OCI-LY7 (cell line): Measurements from ENCODE around the gene BOD1. TPM values are rescaled to one million over a fixed set of nuclear protein-coding genes. Genes with fewer than 3 reads are reported as not detected.

Source experiments
- BruUV-seq: library from RNA; stranded (reverse); fragments of 400-500 nt; replicated peaks from 2 replicates; lab custom pipeline; 2021; lab: Mats Ljungman, UMichigan
- CTCF ChIA-PET: fragments of 300-600 bp; sonication (Branson Sonifier 250); formaldehyde crosslinking; loops from one replicate; lab custom pipeline; 2022; ENCODE audit warnings: antibody characterized with exemption; ENCODE audit not compliant: unreplicated experiment; lab: Charles Lee
- POLR2A ChIA-PET: fragments of 300-600 bp; sonication (Branson Sonifier 250); formaldehyde crosslinking; loops from one replicate; lab custom pipeline; 2022; ENCODE audit warnings: antibody characterized with exemption; lab: Charles Lee
- DNase-seq: peaks from one replicate; pipeline ENCODE4 v3.0.0-alpha.2; 2015; ENCODE audit warnings: low spot score
- H2AFZ ChIP-seq: fragments of 200-600 bp; sonication (generic), shearing (Covaris generic); 2 replicates; pipeline ENCODE4 v1.6.1; 2014; ENCODE audit warnings: mild to moderate bottlenecking, antibody characterized with exemption, low read length, moderate library complexity
- H3K27ac ChIP-seq: fragments of 200-600 bp; sonication (generic); 2 replicates; pipeline ENCODE4 v1.5.1; 2014; ENCODE audit warnings: mixed run types, low read depth, mild to moderate bottlenecking, moderate library complexity, low read length, inconsistent platforms; ENCODE audit not compliant: poor library complexity, severe bottlenecking
- H3K36me3 ChIP-seq: fragments of 200-600 bp; sonication (generic); 2 replicates; pipeline ENCODE4 v1.6.1; 2014; ENCODE audit warnings: mild to moderate bottlenecking, antibody characterized with exemption, low read length, moderate library complexity, mixed read lengths; ENCODE audit not compliant: insufficient read depth
- H3K4me1 ChIP-seq: fragments of 200-600 bp; sonication (generic); 2 replicates; pipeline ENCODE4 v1.5.1; 2014; ENCODE audit warnings: mild to moderate bottlenecking, low read length; ENCODE audit not compliant: insufficient read depth, poor library complexity, severe bottlenecking
- H3K4me2 ChIP-seq: fragments of 200-600 bp; sonication (generic); 2 replicates; pipeline ENCODE4 v1.6.1; 2014; ENCODE audit warnings: mild to moderate bottlenecking, low read length
- H3K4me3 ChIP-seq: fragments of 200-600 bp; sonication (generic); 2 replicates; pipeline ENCODE4 v1.5.1; 2014; ENCODE audit warnings: mild to moderate bottlenecking, low read depth, low read length; ENCODE audit not compliant: poor library complexity, severe bottlenecking
- H3K79me2 ChIP-seq: fragments of 200-600 bp; sonication (generic); 2 replicates; pipeline ENCODE4 v1.6.1; 2016; ENCODE audit warnings: low read depth, mild to moderate bottlenecking, low read length, moderate library complexity, mixed read lengths; ENCODE audit not compliant: insufficient read depth
- H3K9me2 ChIP-seq: fragments of 200-600 bp; sonication (generic); 2 replicates; pipeline ENCODE4 v1.6.1; 2016; ENCODE audit warnings: mild to moderate bottlenecking, low read length, mixed read lengths; ENCODE audit not compliant: insufficient read depth
- H3K9me3 ChIP-seq: fragments of 200-600 bp; sonication (generic); 2 replicates; pipeline ENCODE4 v1.6.1; 2014; ENCODE audit warnings: mild to moderate bottlenecking, mixed run types, low read length, mixed read lengths
- H4K20me1 ChIP-seq: fragments of 200-600 bp; sonication (generic); 2 replicates; pipeline ENCODE4 v1.6.1; 2014; ENCODE audit warnings: mild to moderate bottlenecking, antibody characterized with exemption, low read length, moderate library complexity, mixed read lengths; ENCODE audit not compliant: insufficient read depth
- CTCF ChIP-seq: fragments of 200-600 bp; sonication (generic); conservative IDR thresholded peaks from 2 replicates; pipeline ENCODE4 v1.5.1; 2014; ENCODE audit warnings: mild to moderate bottlenecking, antibody characterized with exemption, low read length, moderate library complexity, mixed read lengths
- EZH2phosphoT487 ChIP-seq: fragments of 200-600 bp; sonication (generic); IDR thresholded peaks from 2 replicates; pipeline ENCODE4 v1.6.1; 2018; ENCODE audit warnings: low read depth, borderline replicate concordance, mild to moderate bottlenecking, mixed run types, antibody characterized with exemption, low read length, moderate library complexity, mixed read lengths
- intact Hi-C: fragments of 100-400 bp; cut with micrococcal nuclease; formaldehyde crosslinking; loops from one replicate; pipeline ENCODE4 v1.10.0; 2022; ENCODE audit not compliant: unreplicated experiment
- total RNA-seq, 2 experiments: library from RNA; depleted of rRNA in 1 of 2; stranded (reverse); fragments of >200 nt in 1 of 2; shearing (Covaris generic) in 1 of 2; gene quantifications; 2 replicates each; pipeline ENCODE4 v1.2.3, GENCODE V29; 2014 to 2022

Gene BOD1
- total RNA-seq, 2 experiments from 2014 or later = 38.8 to 54.3 TPM

GRCh38 chr5:173582216-173583111, 34.0 kb downstream of the BOD1 start:
- Histone ChIP-seq H3K4me3 (no peak overlapping the region), H3K36me3 (no peaks in the 10 kb centered on the region), H3K79me2 (no peaks in the 10 kb centered on the region), H3K9me3 (peaks cover 5% of the 10 kb centered on the region; the same call in 1 of the 2 replicates), H3K4me2 (no peak overlapping the region), H4K20me1 (no peaks in the 10 kb centered on the region), H3K4me1 (no peaks in the 10 kb centered on the region), H2AFZ (no peak overlapping the region), H3K27ac (no peak overlapping the region), H3K9me2 (no peaks in the 10 kb centered on the region)
- TF ChIP-seq CTCF (no peak), EZH2phosphoT487 (no peak)
- BruUV-seq = no TSS peak
- POLR2A ChIA-PET = no interaction called here
- CTCF ChIA-PET = interaction anchor here (0.6 kb wide), 1 partner anchor 752 kb away, joined by 3 read pairs; no protein-coding TSS in a partner anchor
- intact Hi-C loops = no loop called here
- no peak for DNase-seq

- H3K4me2 ChIP-seq = no peak overlapping the region
- H3K4me1 ChIP-seq = no peaks in the 10 kb centered on the region
- no peaks in the 10 kb centered on the region for H3K9me2 ChIP-seq
- TF ChIP-seq EZH2phosphoT487 = no peak
- peak; percentile 94 for TF ChIP-seq CTCF
- H2AFZ ChIP-seq = no peak overlapping the region
- no peaks in the 10 kb centered on the region for H4K20me1 ChIP-seq
- intact Hi-C loops = no loop called here
- ChIA-PET POLR2A (no interaction called here), CTCF (interaction anchor here (0.6 kb wide), 1 partner anchor 753 kb away, joined by 3 read pairs; no protein-coding TSS in a partner anchor)
- DNase-seq = peak; percentile 55
- H3K9me3 ChIP-seq = 0 out of 2 replicates have a peak, but pooled peaks cover 3% of the 10 kb centered on the region
- BruUV-seq = no TSS peak
- H3K27ac ChIP-seq = no peak overlapping the region
- H3K79me2 ChIP-seq = no peaks in the 10 kb centered on the region
- H3K4me3 ChIP-seq = no peak overlapping the region
- no peaks in the 10 kb centered on the region for H3K36me3 ChIP-seq
Observed at GRCh38 chr5:173581408-173582215, 34.8 kb downstream of the BOD1 start.
